ENCODE results near the gene TUBA4A.

- TF ChIP-seq, protein P1, sequence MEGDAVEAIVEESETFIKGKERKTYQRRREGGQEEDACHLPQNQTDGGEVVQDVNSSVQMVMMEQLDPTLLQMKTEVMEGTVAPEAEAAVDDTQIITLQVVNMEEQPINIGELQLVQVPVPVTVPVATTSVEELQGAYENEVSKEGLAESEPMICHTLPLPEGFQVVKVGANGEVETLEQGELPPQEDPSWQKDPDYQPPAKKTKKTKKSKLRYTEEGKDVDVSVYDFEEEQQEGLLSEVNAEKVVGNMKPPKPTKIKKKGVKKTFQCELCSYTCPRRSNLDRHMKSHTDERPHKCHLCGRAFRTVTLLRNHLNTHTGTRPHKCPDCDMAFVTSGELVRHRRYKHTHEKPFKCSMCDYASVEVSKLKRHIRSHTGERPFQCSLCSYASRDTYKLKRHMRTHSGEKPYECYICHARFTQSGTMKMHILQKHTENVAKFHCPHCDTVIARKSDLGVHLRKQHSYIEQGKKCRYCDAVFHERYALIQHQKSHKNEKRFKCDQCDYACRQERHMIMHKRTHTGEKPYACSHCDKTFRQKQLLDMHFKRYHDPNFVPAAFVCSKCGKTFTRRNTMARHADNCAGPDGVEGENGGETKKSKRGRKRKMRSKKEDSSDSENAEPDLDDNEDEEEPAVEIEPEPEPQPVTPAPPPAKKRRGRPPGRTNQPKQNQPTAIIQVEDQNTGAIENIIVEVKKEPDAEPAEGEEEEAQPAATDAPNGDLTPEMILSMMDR (IDR thresholded peaks at IDR 0.05) = no peak
- TF ChIP-seq EZH2 (IDR thresholded peaks at IDR 0.05) = no peak
Measured at GRCh38 chr2:219271021-219271420, 17.3 kb upstream of the TUBA4A start.
